Thyroid gland (tissue), 4 donors: Measurements from ENCODE around the gene SOX1. TPM values are rescaled to one million over a fixed set of nuclear protein-coding genes. Genes with fewer than 3 reads are reported as not detected.

Experiments
- DNase-seq, 2 donors: peaks; one replicate each; pipeline ENCODE4 v3.0.0-alpha.2; 2019
- H3K27ac ChIP-seq, 3 donors: fragments of 200-600 bp; sonication (generic); 1 replicate in 2 of 3; 2 replicates in 1 of 3; pipeline ENCODE4 v1.5.1; 2016 to 2019; ENCODE audit warnings: mild to moderate bottlenecking in 1 of 3, moderate library complexity in 1 of 3
- H3K27me3 ChIP-seq: fragments of 200-600 bp; sonication (generic); one replicate; pipeline ENCODE4 v1.5.1; 2019
- H3K36me3 ChIP-seq, 2 donors: fragments of 200-600 bp; sonication (generic); one replicate each; pipeline ENCODE4 v1.5.1; 2016 to 2019
- H3K4me1 ChIP-seq, 2 donors: fragments of 200-600 bp; sonication (generic); one replicate each; pipeline ENCODE4 v1.5.1; 2017 to 2019
- H3K4me3 ChIP-seq, 3 donors: fragments of 200-600 bp; sonication (generic); replicated peaks in 1 of 3; 1 replicate in 2 of 3; 2 replicates in 1 of 3; pipeline ENCODE4 v1.5.1; 2016; ENCODE audit warnings: mild to moderate bottlenecking in 1 of 3
- H3K9me3 ChIP-seq: fragments of 200-600 bp; sonication (generic); one replicate; pipeline ENCODE4 v1.5.1; 2017
- POLR2A ChIP-seq, 2 donors: fragments of 450-650 bp; IDR thresholded peaks; one replicate each; pipeline ENCODE4 v1.6.1; 2017; ENCODE audit warnings: antibody characterized with exemption in 2 of 2, mild to moderate bottlenecking in 2 of 2, moderate library complexity in 1 of 2
- WGBS, 2 donors: methylation state at CpG; one replicate each; pipeline ENCODE4 v1.1.5; 2017; 5-methylcytosine and 5-hydroxymethylcytosine counted together
- intact Hi-C: fragments of 100-400 bp; cut with DNase I; formaldehyde crosslinking; loops from one replicate; pipeline ENCODE4 v1.15.1; 2023
- total RNA-seq, 4 donors: library from RNA; depleted of rRNA; stranded (reverse); fragments of >200 nt; gene quantifications; one replicate each; pipeline ENCODE4 v1.2.3, GENCODE V29; 2016
- TF ChIP-seq, protein P1 (sequence below), 6 experiments: fragments of 200-600 bp in 3 of 6; fragments of 450-650 bp in 3 of 6; sonication (generic) in 3 of 6; IDR thresholded peaks; one replicate each; pipeline ENCODE4 v1.5.1; 2016 to 2019; ENCODE audit warnings: antibody characterized with exemption in 6 of 6, mild to moderate bottlenecking in 2 of 6, inconsistent platforms in 1 of 6, moderate library complexity in 1 of 6

The SOX1 gene
- total RNA-seq, 4 donors from 2014 or later: 0.11 TPM; not detected in 3

- no peak for TF ChIP-seq POLR2A (IDR thresholded peaks at IDR 0.05)
- TF ChIP-seq, protein P1, sequence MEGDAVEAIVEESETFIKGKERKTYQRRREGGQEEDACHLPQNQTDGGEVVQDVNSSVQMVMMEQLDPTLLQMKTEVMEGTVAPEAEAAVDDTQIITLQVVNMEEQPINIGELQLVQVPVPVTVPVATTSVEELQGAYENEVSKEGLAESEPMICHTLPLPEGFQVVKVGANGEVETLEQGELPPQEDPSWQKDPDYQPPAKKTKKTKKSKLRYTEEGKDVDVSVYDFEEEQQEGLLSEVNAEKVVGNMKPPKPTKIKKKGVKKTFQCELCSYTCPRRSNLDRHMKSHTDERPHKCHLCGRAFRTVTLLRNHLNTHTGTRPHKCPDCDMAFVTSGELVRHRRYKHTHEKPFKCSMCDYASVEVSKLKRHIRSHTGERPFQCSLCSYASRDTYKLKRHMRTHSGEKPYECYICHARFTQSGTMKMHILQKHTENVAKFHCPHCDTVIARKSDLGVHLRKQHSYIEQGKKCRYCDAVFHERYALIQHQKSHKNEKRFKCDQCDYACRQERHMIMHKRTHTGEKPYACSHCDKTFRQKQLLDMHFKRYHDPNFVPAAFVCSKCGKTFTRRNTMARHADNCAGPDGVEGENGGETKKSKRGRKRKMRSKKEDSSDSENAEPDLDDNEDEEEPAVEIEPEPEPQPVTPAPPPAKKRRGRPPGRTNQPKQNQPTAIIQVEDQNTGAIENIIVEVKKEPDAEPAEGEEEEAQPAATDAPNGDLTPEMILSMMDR (IDR thresholded peaks at IDR 0.05): no peak
- Histone ChIP-seq H3K27me3 (peaks cover 66% of the 10 kb centered on the region), H3K4me3 (no peak overlapping the region), H3K36me3 (no peaks in the 10 kb centered on the region), H3K4me1 (peaks cover 17 to 20% of the 10 kb centered on the region in 2 donors), H3K9me3 (no peaks in the 10 kb centered on the region), H3K27ac (no peak overlapping the region)
- 20 to 31% methylated on average over 34 of the region's 59 CpGs for WGBS, 2 donors
- intact Hi-C loops: no loop called here
- DNase-seq: no peak
Observed at GRCh38 chr13:112071723-112072533, 5.0 kb downstream of the SOX1 start.

DNA sequence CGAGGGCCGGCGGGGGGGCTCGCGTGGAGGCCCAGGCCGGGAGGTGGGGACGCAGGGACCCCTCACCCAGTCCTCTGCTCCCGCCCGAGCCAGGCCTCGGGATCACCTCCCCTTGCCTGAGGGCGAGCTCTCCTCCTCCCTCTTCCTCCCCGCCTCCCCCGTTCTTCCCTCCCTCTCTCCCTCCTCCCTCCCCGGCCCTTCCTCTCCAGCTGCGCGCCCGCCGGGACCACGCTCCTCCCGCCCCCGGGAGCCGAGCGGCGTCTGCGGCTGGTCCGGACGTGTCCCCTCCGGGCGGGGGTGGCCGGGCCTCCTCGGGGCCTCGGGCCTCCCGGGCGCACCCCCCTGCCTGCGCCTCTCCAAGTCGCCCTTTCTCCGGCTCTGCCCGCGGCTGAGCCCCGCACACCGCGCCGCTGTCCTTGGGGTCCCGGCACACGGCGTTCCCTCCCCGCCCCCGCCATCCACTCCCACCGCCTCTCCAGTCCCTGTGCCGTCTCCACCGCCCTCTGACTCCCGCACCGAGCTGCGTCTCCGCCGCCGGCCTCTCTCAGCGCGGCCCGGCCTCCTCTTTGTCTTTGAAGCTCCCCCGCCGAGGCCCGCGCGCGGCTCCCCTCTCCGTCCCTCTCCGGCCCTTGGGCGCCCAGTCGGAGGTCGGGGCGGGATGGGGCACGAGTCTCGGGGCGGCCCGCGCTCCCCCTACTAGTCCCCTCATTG is 5.7 kb downstream of the SOX1 start:
- intact Hi-C loops: no loop called here
- no peak overlapping the region for H3K4me3 ChIP-seq
- no peaks in the 10 kb centered on the region for H3K36me3 ChIP-seq
- TF ChIP-seq POLR2A (IDR thresholded peaks at IDR 0.05): no peak
- TF ChIP-seq, protein P1 (IDR thresholded peaks at IDR 0.05): no peak
- no peaks in the 10 kb centered on the region for H3K9me3 ChIP-seq
- WGBS, 2 donors: 1 to 2% methylated on average over 20 to 27 of the region's 77 CpGs
- no peak overlapping the region for H3K27ac ChIP-seq
- H3K4me1 ChIP-seq: peaks cover 17 to 20% of the 10 kb centered on the region in 2 donors
- peaks cover 71% of the 10 kb centered on the region for H3K27me3 ChIP-seq
- DNase-seq: no peak

- H3K9me3 ChIP-seq: no peaks in the 10 kb centered on the region
- no peak overlapping the region for H3K27ac ChIP-seq
- WGBS, 2 donors: 4 to 6% methylated on average over 38 to 52 of the region's 77 CpGs
- H3K4me3 ChIP-seq: no peak overlapping the region
- H3K4me1 ChIP-seq: peaks cover 17 to 20% of the 10 kb centered on the region in 2 donors
- DNase-seq: no peak
- intact Hi-C loops: no loop called here
- TF ChIP-seq POLR2A (IDR thresholded peaks at IDR 0.05): no peak
- TF ChIP-seq, protein P1 (IDR thresholded peaks at IDR 0.05): no peak
- no peaks in the 10 kb centered on the region for H3K36me3 ChIP-seq
- peaks cover 78% of the 10 kb centered on the region for H3K27me3 ChIP-seq
Observed at GRCh38 chr13:112073245-112074138, 6.5 kb downstream of the SOX1 start.

GRCh38 chr13:112074139-112074865 is 7.4 kb downstream of the SOX1 start:
- no peak overlapping the region for H3K27ac ChIP-seq
- H3K9me3 ChIP-seq: no peaks in the 10 kb centered on the region
- peaks cover 17% of the 10 kb centered on the region in 2 donors for H3K4me1 ChIP-seq
- no peak overlapping the region for H3K4me3 ChIP-seq
- intact Hi-C loops: no loop called here
- H3K27me3 ChIP-seq: peaks cover 72% of the 10 kb centered on the region
- no peak for TF ChIP-seq POLR2A (IDR thresholded peaks at IDR 0.05)
- TF ChIP-seq, protein P1 (IDR thresholded peaks at IDR 0.05): no peak
- H3K36me3 ChIP-seq: no peaks in the 10 kb centered on the region
- DNase-seq: no peak
- 11 to 12% methylated on average over 17 of the region's 17 CpGs for WGBS, 2 donors
